HTERT RPE-1 (cell line): ENCODE measurements around the gene PLEKHG4B.

Experiments
- in situ Hi-C: fragments of 300-500 bp; cut with MboI; formaldehyde crosslinking; loops from 4 replicates; pipeline ENCODE4 v1.14.3; 2020; ENCODE audit warnings: low sequenced_read_pairs

The PLEKHG4B gene

GRCh38 chr5:128446-128845, 36.5 kb downstream of the PLEKHG4B start:
- in situ Hi-C loops: no loop called here

- in situ Hi-C loops: no loop called here
Observed at GRCh38 chr5:129148-129547, 37.2 kb downstream of the PLEKHG4B start.

DNA sequence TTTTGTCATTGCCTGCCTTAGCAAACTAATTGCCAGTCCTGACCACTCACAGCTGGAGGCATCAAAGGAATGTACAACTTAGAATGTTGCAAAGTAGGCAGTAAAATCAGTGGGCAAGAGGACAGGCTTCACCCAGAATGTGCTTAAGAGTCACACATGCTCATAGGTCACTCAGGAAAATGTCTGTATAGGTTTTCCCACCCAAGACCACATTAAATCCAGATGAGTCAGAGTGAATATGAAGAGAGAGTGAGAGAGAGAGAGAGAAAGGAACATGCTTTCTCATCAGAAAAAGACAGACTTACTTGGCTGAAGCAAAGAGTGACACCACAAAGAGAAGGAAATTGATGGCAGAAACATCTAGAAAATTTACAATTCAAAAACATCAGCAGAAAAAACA, 37.9 kb downstream of the PLEKHG4B start:
- in situ Hi-C loops: no loop called here

- in situ Hi-C loops: no loop called here
Observed at GRCh38 chr5:130601-131131, 38.7 kb downstream of the PLEKHG4B start.

GRCh38 chr5:136901-137300, 44.9 kb downstream of the PLEKHG4B start:
- in situ Hi-C loops: no loop called here

DNA sequence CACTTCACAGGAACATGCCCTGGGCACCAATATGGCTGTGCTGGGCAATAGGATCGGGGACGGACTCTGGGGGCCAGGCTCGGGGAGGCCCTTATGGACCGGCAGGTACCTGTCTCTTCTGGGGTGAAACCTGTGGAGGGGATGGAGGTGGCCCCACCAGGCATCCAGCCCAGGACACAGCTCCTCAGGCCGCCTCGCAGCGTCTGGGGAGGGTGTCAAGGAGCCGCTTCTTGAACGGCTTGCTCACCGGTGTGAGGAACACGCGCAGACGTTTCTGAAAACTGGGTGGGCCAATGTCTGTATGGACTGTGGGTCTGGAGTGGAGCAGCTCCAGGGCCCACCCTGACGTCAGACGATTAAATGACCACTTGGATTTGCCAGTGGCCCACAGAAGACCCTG, 45.8 kb downstream of the PLEKHG4B start:
- in situ Hi-C loops: no loop called here

DNA sequence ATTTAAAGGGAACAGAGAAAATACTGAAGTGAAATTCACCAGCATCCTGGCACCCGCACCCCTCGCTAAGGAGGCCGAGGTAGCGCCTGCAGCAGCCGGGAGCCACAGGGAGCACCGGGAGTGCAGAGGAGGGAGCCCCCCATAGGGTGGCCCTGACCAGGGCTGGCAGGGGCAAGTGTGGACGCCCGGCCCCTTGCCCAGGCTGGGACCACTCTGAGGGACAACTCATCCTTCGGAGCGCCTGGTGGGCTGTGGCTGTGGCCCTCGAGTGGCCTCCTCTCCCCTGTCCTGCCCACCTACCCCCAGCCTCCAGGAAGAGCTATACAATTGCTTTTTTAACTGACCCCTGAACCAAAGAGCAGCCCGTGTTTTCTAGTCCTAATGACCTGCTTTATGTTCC, 47.0 kb downstream of the PLEKHG4B start:
- in situ Hi-C loops: no loop called here

GRCh38 chr5:139579-140442, 47.8 kb downstream of the PLEKHG4B start:
- in situ Hi-C loops: no loop called here

DNA sequence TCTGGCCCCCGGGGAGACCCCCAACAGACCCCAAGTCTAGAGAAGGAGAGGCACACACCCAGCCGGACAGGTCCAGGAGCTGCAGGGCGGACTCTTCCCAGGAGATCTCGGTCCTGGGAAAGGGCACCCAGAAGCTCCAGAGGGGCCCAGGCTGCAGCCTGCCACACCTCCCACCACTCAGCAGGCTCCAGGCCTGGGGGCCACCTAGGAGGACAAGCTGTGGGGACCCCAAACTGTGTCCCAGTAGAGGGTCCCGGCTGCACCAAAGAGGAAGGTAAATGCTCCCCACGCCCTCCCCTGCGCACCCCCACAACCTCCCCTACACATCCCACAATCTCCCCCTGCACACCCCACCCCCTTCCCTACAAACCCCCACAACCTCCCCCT, 48.5 kb downstream of the PLEKHG4B start:
- in situ Hi-C loops: no loop called here

GRCh38 chr5:141211-141610, 49.2 kb downstream of the PLEKHG4B start:
- in situ Hi-C loops: no loop called here

- in situ Hi-C loops: no loop called here
Observed at GRCh38 chr5:141761-142160, 49.8 kb downstream of the PLEKHG4B start.

DNA sequence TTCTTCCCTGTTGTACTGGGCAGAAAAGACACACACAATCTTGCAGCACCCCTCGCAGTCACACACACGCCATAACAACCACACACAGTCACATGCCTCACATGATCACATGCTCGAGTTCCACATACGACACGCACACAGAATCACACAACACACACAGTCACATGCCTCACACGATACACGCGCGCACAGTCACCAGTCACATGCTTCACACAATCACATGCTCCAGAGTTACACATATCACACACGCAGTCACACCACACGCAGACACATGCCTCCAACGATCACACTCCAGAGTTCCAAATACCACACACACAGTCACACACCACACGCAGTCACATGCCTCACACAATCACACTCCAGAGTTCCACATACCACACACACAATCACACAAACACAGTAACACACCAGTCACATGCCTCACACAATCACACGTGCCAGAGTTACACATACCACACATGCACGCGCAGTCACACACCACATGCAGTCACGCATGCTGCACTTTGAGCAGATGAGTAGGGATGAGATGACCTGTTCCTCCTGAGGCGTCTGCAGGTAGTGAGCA, 50.4 kb downstream of the PLEKHG4B start:
- in situ Hi-C loops: no loop called here

DNA sequence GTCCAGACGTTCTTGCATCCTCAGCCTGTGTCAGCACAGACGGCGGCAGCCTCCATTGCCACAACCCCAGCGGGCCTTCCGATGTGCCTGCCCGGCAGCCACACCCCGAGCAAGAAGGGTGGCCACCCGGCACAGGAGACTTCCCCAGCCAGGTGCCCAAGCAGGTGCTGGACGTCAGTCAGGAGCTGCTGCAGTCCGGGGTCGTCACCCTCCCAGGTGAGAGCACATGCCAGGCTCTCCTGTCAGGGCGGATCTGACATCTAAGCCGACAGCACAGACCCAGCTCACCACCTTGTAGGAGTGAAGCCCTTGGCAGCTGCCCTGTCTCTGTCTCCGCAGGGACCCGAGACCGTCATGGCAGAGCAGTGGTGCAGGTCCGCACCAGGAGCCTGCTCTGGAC, 51.1 kb downstream of the PLEKHG4B start:
- in situ Hi-C loops: no loop called here

DNA sequence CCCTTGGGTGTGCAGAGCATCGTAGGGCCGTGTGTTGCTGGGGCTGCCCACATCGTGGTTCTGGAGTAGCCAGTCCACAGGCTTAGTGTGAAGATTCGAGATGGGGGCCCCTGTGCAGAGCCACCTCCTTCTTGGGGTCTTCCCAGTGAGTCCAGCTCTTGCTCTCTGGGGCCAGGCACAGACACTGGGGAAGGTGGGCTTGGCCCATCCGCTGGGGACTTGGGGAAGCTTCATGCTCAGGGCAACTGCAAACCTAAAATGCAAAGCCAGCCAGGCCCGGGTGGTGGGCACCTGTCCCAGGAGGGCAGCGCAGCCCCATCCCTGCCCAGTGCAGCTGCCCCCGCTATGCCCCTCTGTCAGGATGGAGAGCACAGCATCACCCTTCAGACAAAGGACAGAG, 53.0 kb downstream of the PLEKHG4B start:
- in situ Hi-C loops: no loop called here

GRCh38 chr5:145585-146323, 53.8 kb downstream of the PLEKHG4B start:
- in situ Hi-C loops: no loop called here

- in situ Hi-C loops: no loop called here
Observed at GRCh38 chr5:147751-148150, 55.8 kb downstream of the PLEKHG4B start.

GRCh38 chr5:149745-150485, 57.9 kb downstream of the PLEKHG4B start:
- in situ Hi-C loops: no loop called here

- in situ Hi-C loops: no loop called here
Observed at GRCh38 chr5:150746-151145, 58.8 kb downstream of the PLEKHG4B start.

DNA sequence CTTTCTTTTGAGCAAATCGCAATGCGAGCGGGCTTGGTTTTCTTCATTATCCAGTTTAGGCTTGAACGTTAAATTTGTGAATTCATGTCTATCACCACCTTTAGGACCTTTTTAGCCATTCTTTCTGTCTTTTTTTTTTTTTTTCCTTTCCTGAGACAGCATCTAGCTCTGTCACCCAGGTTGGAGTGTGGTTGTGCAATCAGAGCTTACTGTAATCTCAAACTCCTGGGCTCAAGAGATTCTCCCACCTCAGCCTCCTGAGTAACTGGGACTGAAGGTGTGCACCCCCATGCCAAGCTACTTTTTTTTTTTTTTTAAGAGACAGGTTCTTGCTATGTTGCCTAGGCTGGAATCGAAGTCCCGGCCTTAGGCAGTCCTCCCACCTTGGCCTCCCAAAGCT, 60.1 kb downstream of the PLEKHG4B start:
- in situ Hi-C loops: no loop called here

- in situ Hi-C loops: no loop called here
Observed at GRCh38 chr5:153256-153655, 61.3 kb downstream of the PLEKHG4B start.

DNA sequence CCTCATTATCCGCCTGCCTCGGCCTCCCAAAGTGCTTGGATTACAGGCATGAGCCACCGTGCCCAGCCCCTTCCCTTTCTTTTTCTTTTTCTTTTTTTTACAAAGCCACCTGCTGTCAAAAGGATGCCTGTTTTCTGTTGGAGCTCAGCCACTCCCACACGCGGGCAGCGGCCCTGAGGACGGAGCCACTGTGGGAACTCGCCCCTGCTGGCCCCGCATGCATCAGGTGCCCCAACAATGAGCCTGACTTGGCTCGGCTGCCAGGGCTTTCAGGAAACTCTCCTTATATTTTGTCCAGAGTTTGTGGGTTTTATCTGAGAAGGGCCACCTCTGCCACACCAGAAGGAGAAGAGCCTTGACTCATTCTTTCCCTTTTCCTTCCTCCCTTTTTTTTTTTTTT, 62.3 kb downstream of the PLEKHG4B start:
- in situ Hi-C loops: no loop called here
